ENCODE results near the gene C1orf159. TPM values are rescaled to one million over a fixed set of nuclear protein-coding genes. Genes with fewer than 3 reads are reported as not detected.
A peak's percentile ranks its signal among the peaks of the same experiment; 100 is the strongest.

The C1orf159 gene
- 10 to 100 TPM in 3 of 4 donors, 1 to 10 TPM in 1; 6.9 to 19.6 (median 14.7) TPM for total RNA-seq

DNA sequence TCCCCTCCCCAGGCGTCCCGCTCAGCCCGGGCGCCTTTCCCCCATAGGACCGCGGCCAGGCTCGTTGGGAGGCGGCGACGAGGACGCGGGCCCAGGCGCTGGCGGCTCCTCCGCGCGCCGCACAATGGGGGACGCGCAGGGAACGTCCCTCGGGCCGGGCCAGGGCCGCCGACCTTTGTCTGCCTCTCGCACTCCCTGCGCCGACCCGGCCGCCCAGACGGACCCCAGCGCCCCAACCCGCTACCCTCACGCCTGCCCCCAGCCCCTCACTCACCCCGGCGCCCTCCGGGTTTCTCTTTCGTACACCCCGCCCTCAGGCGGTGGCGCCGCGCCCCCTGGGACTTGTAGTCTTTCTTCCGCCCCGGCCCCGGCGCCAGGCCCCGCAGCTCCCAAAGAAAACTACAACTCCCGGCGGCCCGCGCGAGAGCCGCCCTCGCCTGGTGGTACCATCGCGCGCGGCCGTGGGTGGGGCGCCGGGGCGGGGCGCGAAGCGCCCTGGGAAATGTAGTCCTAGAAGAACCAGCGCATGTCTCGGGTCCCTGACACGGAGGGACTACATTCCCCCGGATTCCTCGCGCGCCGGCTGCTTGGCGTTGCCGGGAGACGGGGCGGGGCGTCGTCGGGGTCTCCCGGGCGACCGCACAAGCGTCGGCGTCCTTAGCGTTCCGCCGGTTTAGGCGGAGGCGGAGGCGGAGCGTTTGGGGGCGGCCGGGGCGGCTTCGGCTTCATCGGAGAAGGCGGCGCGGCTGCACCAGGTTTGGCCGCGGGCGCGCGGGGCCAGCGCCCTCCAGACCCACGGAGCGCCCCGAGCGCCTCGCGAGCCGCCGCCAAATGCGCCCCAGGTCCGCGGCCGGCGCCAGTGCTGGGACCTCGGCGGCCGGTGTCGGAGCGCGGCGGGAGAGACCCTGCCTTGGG lies at the start of gene C1orf159:
Gene C1orf159 (minus strand): TSS at position 304 of the 915 bp plus-strand sequence. CDS start 24,546 bp downstream, outside the sequence.
- DNase-seq: peak; percentile 97
- Histone ChIP-seq H3K27ac (peak within 1 kb of the TSS; percentile 86 to 94 (median 90)), H3K27me3 (peaks cover 0 to 39% (median 0%) of the 10 kb centered on the region in 4 donors), H3K4me3 (peak within 1 kb of the TSS; percentile 62 to 99 (median 96)), H3K9me3 (peaks cover 0 to 8% (median 0%) of the 10 kb centered on the region in 3 donors), H3K4me1 (peaks cover 9 to 24% (median 15%) of the 10 kb centered on the region in 3 donors), H3K36me3 (peaks cover 0 to 23% (median 0%) of the 10 kb centered on the region in 3 donors)
- intact Hi-C loops (cut with DNase I): loop anchor here (10.0 kb wide), 1 partner anchor 81 kb away; no protein-coding TSS in a partner anchor
- WGBS, 2 donors: 3% methylated on average over 8 of the region's 128 CpGs; no CpG with 5 or more reads in 1 of the 2 donors
- TF ChIP-seq, protein P1, sequence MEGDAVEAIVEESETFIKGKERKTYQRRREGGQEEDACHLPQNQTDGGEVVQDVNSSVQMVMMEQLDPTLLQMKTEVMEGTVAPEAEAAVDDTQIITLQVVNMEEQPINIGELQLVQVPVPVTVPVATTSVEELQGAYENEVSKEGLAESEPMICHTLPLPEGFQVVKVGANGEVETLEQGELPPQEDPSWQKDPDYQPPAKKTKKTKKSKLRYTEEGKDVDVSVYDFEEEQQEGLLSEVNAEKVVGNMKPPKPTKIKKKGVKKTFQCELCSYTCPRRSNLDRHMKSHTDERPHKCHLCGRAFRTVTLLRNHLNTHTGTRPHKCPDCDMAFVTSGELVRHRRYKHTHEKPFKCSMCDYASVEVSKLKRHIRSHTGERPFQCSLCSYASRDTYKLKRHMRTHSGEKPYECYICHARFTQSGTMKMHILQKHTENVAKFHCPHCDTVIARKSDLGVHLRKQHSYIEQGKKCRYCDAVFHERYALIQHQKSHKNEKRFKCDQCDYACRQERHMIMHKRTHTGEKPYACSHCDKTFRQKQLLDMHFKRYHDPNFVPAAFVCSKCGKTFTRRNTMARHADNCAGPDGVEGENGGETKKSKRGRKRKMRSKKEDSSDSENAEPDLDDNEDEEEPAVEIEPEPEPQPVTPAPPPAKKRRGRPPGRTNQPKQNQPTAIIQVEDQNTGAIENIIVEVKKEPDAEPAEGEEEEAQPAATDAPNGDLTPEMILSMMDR (IDR thresholded peaks at IDR 0.05): peak in 2 of 6 experiments; percentile 8 to 37
- TF ChIP-seq POLR2A (IDR thresholded peaks at IDR 0.05): no peak

DNA sequence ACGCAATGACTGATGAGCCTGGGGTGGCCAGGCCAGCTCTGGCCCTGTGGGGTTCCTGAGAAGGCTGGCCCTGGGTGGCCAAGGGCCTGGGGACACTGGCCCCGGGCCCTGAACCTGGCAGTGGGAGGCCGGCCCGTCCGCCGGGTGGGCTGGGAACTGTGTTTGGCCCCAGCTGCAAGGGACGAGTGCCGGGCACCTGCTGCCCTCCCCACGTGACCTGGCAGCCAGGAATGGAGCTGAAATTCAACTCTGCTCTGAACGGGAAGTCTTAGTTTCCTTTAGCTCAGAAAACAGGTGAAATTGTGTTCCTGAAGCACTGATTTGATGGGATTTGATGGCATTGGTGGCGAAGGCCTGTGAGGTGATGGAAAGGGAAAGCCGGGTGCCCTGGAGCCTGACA lies 49.6 kb upstream of the C1orf159 start:
- no peak for DNase-seq

DNA sequence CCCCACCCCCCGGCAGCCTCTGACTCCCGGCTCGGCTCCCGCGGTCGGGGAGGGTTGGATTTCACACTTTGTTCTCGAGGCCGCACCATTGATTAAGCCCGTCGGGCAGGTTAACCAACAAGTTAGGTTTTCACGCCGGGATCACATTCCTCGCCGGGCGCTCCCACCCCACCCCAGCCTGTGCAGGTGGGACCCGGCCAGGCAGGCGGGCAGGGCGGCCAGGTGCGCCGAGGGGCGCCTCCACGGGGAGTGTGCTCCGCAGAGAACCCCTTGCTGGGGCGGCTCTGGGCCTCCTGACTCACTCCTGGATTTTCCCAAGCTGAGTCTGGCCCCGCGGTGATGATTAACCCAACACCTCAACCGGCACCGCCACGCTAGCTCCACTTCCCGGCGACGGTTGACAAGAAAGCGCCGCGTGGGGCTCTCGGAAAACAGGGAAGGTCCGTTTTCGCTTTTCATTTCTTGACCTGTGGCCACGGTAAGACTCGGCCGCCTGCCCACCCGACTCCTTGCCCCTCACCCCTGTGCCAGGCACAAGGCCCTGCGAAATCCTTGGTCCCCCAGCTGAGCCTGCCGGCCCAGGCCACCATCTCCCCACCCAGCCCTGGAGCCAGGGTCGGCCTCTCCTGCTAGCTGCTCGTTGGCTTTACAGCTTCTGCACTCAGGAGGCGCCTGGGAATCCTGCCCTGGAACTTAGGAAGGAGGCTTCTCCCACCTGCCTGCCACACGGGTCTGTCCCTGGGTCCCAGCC lies 49.0 kb upstream of the C1orf159 start:
- intact Hi-C loops (cut with DNase I): no loop called here
- TF ChIP-seq POLR2A (IDR thresholded peaks at IDR 0.05): peak in 2 of 4 donors; percentile 3 to 34
- TF ChIP-seq, protein P1 (IDR thresholded peaks at IDR 0.05): no peak
- peaks cover 0 to 74% (median 0%) of the 10 kb centered on the region in 4 donors for H3K27me3 ChIP-seq
- H3K9me3 ChIP-seq: no peaks in the 10 kb centered on the region
- H3K4me3 ChIP-seq: peak overlapping the region; percentile 60 to 70 (median 67)
- WGBS, 2 donors: 34 to 60% methylated on average over 6 to 24 of the region's 48 CpGs
- H3K4me1 ChIP-seq: peaks cover 12 to 59% (median 28%) of the 10 kb centered on the region in 3 donors
- H3K27ac ChIP-seq: peak overlapping the region; percentile 89 to 96 (median 94)
- H3K36me3 ChIP-seq: peaks cover 0 to 26% (median 0%) of the 10 kb centered on the region in 3 donors
- DNase-seq: no peak

More for the DNA sequence above, 49.6 kb upstream of the C1orf159 start:
- peaks cover 12 to 63% (median 28%) of the 10 kb centered on the region in 3 donors for H3K4me1 ChIP-seq
- peaks cover 0 to 80% (median 0%) of the 10 kb centered on the region in 4 donors for H3K27me3 ChIP-seq
- H3K9me3 ChIP-seq: no peaks in the 10 kb centered on the region
- peak overlapping the region; percentile 60 to 70 (median 67) for H3K4me3 ChIP-seq
- TF ChIP-seq POLR2A (IDR thresholded peaks at IDR 0.05): no peak
- TF ChIP-seq, protein P1 (IDR thresholded peaks at IDR 0.05): no peak
- H3K27ac ChIP-seq: peak overlapping the region; percentile 89 to 96 (median 94)
- H3K36me3 ChIP-seq: peaks cover 0 to 32% (median 0%) of the 10 kb centered on the region in 3 donors
- intact Hi-C loops (cut with DNase I): no loop called here
- WGBS, 2 donors: 19 to 45% methylated on average over 2 to 3 of the region's 12 CpGs

DNA sequence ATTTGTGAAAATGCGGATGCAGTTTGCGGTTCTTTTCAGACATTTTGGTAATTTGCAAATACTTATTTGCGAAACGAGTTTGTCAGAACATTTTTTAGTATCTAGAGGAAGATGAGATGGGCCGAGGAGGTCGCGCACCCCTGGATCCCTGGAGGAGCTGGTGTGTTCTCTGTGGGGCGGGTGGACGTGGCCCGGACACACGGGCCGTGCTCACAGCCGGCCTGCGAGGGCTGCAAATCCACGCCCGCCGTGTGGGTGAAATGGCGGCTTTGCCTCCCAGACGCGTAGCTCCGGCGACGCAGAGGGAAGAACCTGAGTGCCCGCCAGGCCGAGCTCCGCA lies 48.4 kb upstream of the C1orf159 start:
- no peaks in the 10 kb centered on the region for H3K9me3 ChIP-seq
- peaks cover 0 to 20% (median 0%) of the 10 kb centered on the region in 3 donors for H3K36me3 ChIP-seq
- intact Hi-C loops (cut with DNase I): no loop called here
- H3K4me1 ChIP-seq: peaks cover 12 to 58% (median 28%) of the 10 kb centered on the region in 3 donors
- DNase-seq: no peak
- H3K27me3 ChIP-seq: peaks cover 0 to 69% (median 0%) of the 10 kb centered on the region in 4 donors
- peak overlapping the region; percentile 89 to 96 (median 94) for H3K27ac ChIP-seq
- peak overlapping the region; percentile 60 to 70 (median 67) for H3K4me3 ChIP-seq
- TF ChIP-seq POLR2A (IDR thresholded peaks at IDR 0.05): peak in 1 of 4 donors; percentile 31
- TF ChIP-seq, protein P1 (IDR thresholded peaks at IDR 0.05): no peak
- WGBS, 2 donors: 39 to 76% methylated on average over 10 of the region's 26 CpGs

Measured in esophagus squamous epithelium (tissue), 5 donors.